NCI-H1694 treated with DMSO at 0.1 percent for 48 hours (cell line): Measurements from ENCODE around the gene ACVRL1.

ENCODE experiments used
- DNase-seq: peaks from one replicate; lab custom pipeline; 2025; lab: John Stamatoyannopoulos, UW

ACVRL1 gene

DNA sequence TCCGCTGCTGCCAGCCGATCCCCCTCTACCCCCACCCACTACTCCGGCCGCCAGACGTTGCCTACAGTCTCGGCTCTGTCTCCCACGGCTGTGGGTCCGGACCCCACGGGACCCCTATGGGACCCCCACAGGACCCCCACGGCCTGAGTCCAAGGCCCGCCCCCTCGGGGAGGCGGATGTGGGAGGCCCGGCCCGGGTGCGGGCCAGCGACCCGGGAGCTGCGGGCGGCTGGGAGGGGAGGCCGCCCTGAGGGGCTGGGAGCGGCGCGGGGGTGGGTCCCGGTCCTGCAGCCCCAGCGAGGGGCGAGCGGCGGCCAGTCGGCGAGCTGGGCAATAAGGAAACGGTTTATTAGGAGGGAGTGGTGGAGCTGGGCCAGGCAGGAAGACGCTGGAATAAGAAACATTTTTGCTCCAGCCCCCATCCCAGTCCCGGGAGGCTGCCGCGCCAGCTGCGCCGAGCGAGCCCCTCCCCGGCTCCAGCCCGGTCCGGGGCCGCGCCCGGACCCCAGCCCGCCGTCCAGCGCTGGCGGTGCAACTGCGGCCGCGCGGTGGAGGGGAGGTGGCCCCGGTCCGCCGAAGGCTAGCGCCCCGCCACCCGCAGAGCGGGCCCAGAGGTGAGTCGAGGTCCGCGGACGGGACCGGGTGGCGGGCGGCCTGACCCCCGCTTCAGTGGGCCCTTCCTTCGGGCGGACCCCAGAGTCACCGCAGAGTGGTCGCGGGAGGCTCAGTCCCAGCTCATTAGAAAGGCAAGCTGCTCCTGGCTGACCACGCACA lies at the start of gene ACVRL1:
ACVRL1 (plus strand) TSS at position 422 of the 773 bp plus-strand sequence. CDS start 4,971 bp downstream, outside the sequence.
- DNase-seq, result no peak

DNA sequence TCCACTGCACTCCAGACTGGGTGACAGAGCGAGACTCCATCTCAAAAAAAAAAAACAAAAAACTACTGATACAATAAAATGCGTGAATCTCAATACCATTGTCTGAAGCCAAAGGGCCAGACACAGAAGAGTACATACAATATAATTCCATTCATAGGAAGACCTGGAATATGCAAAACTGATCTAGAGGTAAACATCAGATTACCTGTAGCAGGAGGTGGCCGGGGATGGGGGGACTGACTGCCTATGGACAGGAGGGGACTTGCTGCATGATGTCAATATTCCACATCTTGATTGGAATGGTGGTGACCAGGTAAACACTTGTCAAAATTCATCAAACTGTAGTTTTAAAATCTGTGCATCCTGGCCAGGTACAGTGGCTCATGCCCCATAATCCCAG lies 46.3 kb upstream of the ACVRL1 start:
- DNase-seq, result no peak

DNA sequence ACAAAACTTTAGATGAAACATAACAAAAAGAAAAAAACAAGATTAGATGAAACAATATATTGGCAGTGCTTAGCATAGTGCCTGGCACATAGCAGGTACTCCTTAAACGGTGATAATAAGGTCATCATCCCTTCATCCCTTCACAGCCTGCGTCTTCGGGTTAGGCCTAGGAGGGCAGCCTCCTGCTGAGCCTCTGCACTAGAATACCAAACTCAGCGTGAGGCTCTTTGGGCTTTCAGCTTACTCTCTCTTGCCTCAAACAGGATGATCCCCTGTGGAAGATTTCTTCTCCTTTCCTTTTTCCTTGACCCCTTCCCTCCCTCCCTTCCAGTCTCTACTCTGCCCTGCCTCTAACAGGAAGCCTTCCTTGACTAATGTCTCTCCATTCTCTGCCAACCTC lies 44.4 kb upstream of the ACVRL1 start:
- DNase-seq, result no peak

DNA sequence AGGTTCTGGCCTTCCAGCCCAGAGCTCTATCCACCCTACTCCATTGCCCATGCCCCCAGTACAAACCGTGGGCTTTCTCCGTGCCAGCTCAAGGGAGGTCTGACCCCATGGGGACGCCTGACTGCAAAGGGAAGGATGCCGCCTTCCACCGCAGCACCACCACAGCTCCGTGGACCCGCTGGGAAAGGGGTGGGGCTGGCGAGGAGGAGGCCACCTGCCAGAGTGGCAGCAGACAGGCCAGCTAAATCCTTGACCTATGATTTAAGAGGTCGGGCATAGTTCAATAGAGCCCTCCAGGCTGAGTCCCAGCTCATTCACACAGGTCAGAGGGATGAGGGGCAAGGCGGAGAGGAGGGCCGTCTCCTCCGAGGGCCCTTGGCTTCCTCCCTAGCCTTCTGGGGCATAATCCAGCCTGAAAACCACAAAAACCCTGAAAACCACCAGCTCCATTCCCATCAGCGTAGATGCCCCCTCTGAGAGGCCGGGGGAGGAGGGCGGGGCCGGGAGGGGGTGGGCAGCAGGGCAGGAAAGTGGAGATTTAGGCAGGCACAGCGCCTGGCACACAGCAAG lies 43.9 kb upstream of the ACVRL1 start:
- no peak for DNase-seq

DNA sequence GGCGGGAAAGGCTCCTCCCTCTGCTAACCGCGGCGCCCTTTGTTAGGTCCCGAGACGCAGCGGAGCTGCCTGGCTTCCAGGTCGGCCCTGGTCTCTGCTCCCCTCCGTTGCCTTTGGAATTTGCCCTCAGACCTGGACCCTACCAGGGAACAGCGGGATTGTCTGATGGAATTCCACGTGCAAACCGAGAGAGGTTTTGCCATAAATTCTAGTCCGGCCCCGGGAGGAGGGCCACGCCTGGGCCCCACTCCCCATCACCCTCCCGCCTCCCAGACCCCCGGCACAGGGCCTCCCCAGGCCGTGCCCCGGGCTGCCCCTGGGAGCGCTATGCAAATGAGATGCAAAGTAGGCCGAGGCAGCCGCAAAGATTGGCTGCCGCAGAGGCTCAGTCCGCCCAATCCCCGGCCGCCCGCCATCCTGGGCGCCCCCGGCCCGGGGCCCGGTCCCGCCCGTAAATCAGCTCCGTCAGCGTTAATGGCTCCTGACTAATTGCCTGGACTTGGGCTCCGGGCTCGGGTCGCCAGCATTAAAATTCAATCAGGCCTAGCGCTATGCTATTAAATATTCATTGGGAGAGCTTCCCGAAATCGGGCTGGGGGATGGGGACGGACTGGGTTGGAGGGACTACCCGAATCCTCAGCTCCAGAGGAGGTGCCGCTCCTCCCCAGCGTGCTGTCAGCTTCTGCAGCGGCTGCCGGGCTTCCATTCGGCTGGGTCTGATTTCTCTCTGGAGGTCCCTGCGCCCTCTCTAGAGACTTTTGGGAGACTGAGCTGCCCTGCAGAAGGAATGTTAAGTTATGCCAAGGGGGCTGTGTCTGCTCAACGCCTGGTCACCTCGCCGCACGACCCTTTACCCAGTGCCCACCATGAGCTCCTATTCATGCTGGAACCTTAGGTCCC lies 43.1 kb upstream of the ACVRL1 start:
- peak; percentile 75 for DNase-seq

DNA sequence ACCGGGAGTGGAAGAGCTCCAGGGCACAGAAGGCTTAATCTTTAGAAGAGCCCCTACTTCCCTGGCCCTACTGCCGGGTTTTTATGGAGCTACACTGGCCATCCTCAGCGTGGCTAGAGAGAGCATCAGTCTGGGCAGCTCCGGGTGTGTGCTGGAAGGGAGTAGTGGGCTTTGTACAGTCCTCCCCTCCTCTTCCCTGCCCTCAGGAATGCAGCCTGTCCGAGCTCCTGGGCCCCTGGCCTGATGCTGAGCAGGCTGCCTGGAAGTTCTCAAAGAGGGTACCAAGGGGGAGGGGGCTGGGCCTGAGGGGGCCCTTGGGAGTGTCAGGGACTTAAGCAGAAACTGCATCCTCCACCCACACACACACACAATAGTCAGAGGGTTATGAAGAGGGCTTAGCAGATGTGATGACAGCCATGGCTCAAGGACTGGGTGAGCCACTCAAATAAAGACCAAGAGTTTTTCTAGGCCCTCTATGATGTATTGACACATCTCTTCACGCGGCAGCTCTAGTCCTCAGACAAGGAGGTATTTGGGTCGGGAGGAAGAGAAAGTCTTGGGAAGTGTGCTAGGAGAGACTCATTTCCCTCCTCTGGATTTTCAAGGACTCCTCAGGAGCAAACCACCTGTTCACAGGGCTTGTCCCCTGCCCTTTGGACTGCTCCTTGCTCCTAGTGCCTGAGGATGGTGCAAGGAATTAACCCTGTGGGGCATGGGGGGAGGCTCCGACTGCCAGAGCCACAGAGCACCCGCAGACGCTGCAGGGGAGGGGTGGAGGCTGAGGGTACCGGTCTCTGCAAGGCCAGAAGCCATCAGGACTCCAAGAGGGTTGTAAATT lies 42.3 kb upstream of the ACVRL1 start:
- no peak for DNase-seq

DNA sequence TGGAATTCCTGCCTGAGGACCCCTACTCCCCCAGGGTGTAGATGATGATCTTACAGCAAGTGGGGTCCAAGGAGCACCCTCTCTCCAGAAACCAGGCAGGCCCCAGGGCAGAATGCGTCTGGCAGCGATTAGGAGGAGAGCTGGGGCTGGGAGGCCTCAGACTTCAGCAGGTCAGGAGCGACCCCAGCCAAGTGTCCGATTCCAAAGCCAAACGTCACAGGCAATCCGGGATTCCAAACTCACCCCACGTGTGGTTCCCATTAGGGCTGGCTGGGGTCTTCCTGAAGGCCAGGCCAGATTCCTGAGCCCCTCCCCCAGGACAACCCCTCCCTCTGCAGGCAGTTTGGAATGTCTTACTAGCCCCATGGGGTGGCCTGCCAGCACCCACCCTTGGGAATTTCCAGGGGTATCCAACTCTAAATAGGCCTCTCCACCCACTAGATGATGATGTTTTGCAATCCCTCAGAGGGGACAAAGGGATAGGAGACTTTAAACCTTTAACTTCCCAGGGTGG lies 41.5 kb upstream of the ACVRL1 start:
- no peak for DNase-seq

DNA sequence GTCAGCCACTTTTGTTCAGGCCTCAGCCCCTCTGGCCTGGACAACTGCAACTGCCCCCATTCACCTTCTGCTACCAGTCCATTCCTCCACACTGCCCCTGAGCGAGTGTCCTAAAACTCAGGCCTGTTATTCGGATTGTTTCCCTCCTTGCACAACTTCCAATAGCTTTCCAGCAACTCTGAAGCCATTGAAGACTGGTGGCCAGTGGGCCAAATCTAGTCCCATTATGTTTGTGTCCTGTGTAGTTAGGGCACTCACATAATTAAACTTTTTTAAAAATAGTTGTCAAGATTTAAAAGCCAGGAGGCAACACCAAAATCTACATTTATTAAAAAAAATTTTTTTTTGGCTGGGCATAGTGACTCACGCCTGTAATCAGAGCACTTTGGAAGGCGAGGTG lies 41.0 kb upstream of the ACVRL1 start:
- DNase-seq, result no peak

DNA sequence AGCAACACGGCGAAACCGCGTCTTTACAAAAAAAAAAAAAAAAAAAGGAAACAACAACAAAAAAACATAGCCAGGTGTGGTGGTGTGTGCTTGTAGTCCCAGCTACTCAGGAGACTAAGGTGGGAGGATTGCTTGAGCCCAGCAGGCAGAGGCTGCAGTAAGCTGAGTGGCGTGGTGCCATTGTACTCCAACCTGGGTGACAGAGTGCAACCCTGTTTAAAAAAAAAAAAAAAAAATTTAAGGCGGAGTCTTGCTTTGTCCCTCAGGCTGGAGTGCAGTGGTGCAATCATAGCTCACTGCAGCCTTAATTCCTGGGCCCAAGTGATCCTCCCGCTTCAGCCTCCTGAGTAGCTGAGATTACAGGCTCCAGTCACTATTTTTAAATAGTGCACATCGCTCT lies 40.5 kb upstream of the ACVRL1 start:
- DNase-seq, result no peak

DNA sequence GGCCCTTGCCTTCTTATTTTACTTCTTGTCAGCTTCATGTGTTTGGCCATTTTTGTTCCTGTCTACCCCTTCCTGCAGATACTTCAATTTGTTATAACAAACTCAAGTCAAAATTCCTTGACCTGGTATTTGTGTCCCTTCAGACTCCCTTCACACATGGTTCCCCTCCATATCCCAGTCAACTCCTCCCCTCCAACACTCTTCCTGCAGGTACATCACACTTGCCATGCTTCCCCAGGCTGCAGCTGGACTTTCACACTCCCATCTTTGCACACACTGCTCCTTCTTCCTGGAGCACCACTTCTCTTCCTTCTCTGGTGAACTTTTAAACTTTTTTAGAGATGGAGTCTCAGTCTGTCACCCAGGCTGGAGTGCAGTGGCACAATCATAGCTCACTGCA lies 39.9 kb upstream of the ACVRL1 start:
- DNase-seq, result no peak

DNA sequence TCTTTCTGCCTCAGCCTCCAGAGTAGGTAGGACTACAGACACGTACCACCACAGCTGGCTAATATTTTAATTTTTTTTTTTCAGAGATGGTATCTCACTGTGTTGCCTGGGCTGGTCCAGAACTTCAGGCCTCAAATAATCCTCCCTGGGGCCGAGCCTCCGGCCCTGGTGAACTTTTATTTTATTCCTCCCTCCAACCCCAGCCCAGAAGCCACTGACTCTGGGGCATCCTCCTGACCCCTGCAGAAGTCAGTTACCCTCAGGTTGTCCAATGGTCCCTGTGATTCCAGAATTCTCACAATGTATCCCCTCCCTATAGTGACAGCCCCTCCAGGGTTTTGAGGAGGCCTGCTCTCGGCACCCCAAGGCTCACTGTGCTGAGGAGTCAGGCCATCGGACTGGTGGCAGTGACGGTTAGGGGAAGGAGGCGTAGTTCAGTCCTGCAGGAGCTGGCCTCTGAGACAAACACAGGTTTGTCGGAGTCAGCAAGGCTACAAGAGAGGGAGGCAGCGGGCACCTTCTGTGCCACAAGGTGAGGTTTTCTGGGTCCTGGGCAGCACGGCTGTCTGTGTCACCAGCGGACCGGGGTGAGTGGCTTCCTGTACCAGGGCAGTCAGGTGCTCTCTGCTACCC lies 39.4 kb upstream of the ACVRL1 start:
- no peak for DNase-seq

DNA sequence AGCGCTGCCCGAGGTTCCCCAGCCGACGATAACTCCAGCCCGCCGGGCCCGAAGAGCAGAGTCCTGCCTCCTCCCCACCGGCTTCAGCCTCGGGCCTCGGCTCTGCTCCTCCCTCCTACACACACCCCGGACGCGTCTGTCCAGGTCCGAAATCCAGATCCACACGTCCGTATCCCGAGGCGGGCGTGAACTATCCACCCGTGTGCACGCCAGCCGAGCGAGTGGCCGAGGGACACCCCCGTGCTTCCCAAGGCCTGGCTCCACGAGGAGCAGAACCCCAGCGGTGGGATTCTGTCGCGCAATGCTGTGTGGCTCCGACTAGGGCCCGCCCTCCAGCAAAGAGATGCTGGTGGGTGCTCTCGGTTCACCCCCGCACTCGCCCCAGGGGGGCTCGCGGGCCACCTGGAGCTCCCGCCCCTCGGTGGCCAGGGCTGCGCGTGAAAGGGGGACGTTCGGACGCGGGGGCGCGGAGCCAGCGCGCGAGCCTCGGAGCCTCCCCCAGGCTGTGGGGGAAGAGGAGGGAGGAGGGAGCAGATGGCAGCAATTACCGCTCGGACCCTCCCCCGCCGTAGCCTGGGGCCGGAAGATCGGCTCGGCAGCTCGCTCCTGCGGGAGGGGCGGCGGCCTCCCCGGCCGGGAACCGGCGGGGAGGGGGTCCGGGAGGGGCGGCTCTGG lies 38.3 kb upstream of the ACVRL1 start:
- DNase-seq, result peak; percentile 32

DNA sequence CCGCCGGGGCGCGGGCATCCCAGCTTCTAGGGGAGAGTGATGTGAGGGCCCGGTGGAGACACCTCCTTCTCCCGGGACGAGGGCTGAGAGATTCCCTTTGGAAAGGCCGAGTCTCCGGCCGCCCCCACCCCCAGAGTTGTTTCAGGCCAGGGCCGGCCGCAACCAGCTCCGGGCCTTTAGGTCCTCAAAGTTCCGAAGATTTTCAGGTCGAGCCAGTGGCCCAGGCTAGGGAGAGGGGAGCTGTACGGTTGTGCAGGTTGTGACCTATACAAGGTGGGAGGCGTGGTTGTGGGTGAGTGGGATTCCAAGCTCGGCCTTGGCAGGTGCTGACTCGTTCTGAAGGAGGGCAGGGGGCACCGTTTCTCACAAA lies 37.8 kb upstream of the ACVRL1 start:
- DNase-seq, result no peak

DNA sequence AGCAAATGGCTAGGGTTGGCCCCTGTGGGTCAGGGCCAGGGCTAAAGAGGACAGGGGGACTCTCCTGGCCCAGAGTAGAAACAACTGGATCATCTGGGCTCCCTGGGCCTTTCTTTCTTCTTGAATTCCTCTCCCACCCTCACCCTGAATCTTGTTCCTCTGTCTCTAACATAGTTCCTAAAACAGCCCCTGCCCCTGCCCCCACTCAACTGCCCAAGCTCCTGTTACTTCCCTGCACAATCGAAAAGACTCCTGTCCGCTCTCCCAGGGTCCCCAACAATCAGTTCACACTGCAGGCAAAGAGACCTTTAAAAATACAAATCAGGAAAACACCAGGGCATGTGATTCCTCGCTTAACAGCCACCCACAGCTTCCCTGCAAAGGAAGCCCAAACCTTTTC lies 37.4 kb upstream of the ACVRL1 start:
- no peak for DNase-seq

DNA sequence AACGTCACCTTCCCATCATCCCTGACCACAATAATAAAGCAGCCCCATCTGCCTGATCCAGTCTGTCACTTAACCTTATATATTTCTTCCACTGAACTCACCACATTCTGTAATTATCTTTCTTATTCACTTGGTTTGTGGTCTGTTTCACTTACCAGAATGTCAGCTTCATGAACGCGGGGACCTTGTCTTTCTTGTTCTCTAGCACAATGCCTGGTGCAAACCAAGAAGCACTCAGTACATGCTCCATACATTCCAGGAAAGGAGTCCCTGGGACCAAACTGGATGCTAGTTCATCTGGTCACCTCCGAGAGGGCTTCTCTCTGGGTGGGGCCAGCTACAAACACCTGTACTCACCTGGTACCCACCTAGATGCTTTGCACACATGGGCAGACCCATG lies 36.8 kb upstream of the ACVRL1 start:
- DNase-seq, result no peak

DNA sequence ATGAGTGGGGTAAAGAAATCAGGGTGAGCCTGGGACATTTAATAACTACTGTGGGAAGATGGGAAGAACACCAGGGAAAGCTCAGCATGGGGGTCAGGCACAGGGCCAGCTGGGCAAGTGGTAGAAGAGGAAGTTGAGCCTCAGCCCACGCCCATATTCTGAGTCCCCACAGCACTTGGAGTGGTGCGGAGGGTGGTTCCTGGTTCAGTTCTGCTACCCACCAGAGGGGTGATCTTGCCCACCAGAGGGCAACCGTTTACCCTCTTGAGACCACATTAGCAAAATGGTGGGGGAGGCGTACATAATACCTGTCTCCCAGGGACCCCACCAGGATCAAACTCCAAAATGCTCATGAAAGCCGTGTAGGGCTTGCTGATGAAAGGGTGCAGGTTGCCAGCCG lies 36.2 kb upstream of the ACVRL1 start:
- DNase-seq, result no peak

DNA sequence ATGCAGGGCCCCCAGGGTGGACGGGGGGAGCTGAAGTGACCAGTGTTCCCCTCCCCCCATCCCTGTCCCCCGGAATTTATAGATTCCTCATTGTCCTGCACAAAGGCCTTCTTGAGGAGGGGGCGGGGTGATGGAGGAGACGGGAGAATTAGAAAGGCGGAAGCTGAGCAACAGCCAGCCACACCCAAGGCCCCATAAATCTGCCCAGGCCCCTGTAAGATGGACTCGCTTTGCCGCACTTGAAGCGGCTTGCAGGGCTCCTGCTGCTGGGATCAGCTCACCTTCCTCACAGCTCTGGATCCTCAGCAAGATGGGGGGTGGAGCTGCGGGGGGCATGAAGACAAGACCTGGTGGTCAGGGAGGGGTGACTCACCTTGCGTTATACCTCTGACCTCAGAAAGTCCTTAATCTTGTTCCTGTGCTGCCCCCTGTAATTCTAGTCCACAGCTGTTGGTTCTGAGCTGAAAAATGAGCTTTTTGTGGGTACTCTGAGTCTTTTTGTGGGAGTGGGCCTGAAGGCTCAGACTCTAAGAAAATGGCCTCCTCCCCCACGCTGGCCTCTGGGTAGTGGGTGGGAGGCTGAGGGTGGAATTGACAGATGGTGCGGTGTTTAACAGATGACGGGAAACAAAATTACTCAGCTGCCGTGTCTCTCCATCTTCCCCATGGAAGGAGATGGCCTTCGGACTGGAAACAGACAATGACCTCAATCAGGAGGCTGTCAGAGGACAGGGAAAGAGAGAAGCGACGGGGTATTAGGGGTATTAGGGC lies 35.2 kb upstream of the ACVRL1 start:
- peak; percentile 15 for DNase-seq

DNA sequence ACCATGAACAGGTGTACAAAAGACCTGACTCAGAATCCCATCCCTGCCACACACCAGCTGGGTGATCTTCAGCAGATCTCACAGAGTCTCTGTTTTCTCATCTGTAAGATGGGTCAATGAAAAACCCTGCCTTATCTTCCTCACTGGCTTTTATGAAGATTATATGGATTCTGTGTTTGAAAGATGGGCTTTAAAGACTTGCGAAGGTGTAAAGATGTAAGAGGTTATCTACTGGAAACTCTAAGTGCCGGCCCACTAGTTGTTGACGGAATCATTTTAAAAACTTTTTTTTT lies 34.7 kb upstream of the ACVRL1 start:
- no peak for DNase-seq

DNA sequence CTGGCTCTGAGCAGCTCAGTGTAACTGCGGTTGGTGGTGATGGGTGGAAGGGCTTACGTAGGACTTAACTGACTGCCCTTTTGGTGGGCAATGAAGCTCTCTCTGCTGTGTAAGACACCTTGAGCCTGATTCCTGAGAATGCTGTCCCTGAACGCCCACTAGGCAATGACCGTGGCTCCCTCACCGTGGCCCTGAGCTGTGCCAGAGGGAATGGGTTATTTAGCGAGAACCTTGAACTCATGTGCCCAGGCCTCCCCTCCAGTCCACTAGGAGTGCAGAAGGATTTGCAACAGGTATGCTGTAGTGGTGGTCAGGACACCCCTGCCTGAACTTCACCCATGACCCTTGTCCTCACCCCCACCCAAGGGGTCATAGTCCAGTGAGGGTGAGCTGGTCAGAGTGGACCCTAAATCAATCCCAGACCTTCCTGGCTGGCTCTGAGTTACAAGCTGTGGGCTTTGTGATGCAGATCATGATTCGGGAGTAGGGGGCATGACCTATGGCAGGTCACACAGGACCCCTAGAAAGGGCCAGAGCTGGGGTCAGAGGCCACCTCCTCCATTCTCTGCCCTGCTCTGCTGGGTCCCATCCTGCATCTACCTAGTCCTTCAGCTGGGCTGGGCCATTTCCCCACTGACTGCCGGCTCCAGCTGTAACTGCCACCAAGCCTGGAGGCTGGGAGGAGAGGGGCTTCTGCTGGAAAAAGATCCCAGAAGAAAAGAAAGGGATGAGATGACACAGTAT lies 33.9 kb upstream of the ACVRL1 start:
- DNase-seq, result no peak

DNA sequence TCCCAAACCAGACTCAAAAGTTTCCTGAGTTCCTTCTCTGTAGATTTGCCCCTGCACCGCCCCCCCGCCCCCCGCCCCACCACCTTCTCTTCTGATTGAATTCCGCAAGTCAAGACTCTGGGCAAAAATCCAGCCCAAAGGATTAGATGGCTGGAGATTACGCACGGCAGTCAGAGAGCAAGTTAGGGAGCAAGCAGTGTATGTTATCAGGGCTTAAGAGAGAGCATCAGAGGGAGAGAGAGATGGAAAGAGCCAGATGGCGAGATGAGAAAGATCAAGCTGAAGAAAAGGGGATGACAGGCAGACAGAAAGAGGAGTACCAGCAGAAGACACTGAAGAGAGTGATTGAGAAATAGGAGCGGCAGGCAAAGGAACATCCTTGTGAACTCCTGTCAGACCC lies 33.3 kb upstream of the ACVRL1 start:
- no peak for DNase-seq
